Caco-2 (cell line): ENCODE data around the gene THADA. TPM values are rescaled to one million over a fixed set of nuclear protein-coding genes. Genes with fewer than 3 reads are reported as not detected.

Experiments
- BruUV-seq: library from RNA; stranded (reverse); fragments of 400-500 nt; replicated peaks from 2 replicates; lab custom pipeline; 2021; lab: Mats Ljungman, UMichigan
- CTCF ChIA-PET: fragments of 300-600 bp; sonication (Branson Sonifier 250); formaldehyde crosslinking; loops from one replicate; lab custom pipeline; 2022; ENCODE audit warnings: antibody characterized with exemption; lab: Charles Lee
- POLR2A ChIA-PET: fragments of 300-600 bp; sonication (Branson Sonifier 250); formaldehyde crosslinking; loops from one replicate; lab custom pipeline; 2022; ENCODE audit warnings: antibody characterized with exemption; lab: Charles Lee
- DNase-seq, 2 experiments: peaks; one replicate each; pipeline versions ENCODE4 v3.0.0 to v3.0.0-alpha.2; 2020 to 2022
- H3K27me3 ChIP-seq: replicated peaks from 2 replicates; pipeline ENCODE4 v1.6.0; 2011; ENCODE audit warnings: low read length; ENCODE audit not compliant: control insufficient read depth, insufficient read depth
- H3K36me3 ChIP-seq: 2 replicates; pipeline ENCODE4 v1.5.1; 2011; ENCODE audit warnings: low read length; ENCODE audit not compliant: control insufficient read depth, insufficient read depth
- H3K4me1 ChIP-seq: fragments of 250-450 bp; sonication (Bioruptor Pico); 2 replicates; pipeline ENCODE4 v1.5.1; 2020; ENCODE audit warnings: mild to moderate bottlenecking
- H3K4me3 ChIP-seq: 2 replicates; pipeline ENCODE4 v1.5.1; 2011; ENCODE audit warnings: low read depth, mild to moderate bottlenecking, control low read depth, low read length
- H3K9me3 ChIP-seq: fragments of 250-450 bp; sonication (Bioruptor Pico); 2 replicates; pipeline ENCODE4 v1.5.1; 2020; ENCODE audit warnings: mild to moderate bottlenecking, moderate library complexity
- H3K27ac Mint-ChIP-seq: one replicate; pipeline ENCODE4 v1.8.0; 2022; ENCODE audit warnings: mixed read lengths; ENCODE audit not compliant: unreplicated experiment
- H3K27me3 Mint-ChIP-seq: one replicate; pipeline ENCODE4 v1.8.0; 2022; ENCODE audit warnings: mixed read lengths; ENCODE audit not compliant: insufficient read depth, unreplicated experiment
- H3K36me3 Mint-ChIP-seq: one replicate; pipeline ENCODE4 v1.8.0; 2022; ENCODE audit warnings: mild to moderate bottlenecking, mixed read lengths; ENCODE audit not compliant: insufficient read depth, unreplicated experiment
- H3K4me1 Mint-ChIP-seq: one replicate; pipeline ENCODE4 v1.8.0; 2022; ENCODE audit warnings: low read depth, mixed read lengths; ENCODE audit not compliant: unreplicated experiment
- H3K4me3 Mint-ChIP-seq: one replicate; pipeline ENCODE4 v1.8.0; 2022; ENCODE audit warnings: mild to moderate bottlenecking, moderate library complexity, mixed read lengths; ENCODE audit not compliant: unreplicated experiment
- H3K9me3 Mint-ChIP-seq: one replicate; pipeline ENCODE4 v1.8.0; 2022; ENCODE audit warnings: mixed read lengths; ENCODE audit not compliant: unreplicated experiment
- CTCF ChIP-seq, 2 experiments: fragments of 200-600 bp in 1 of 2; IDR thresholded peaks; 1 replicate in 1 of 2; 2 replicates in 1 of 2; pipeline versions ENCODE4 v1.5.1 to v1.8.0; 2011 to 2022; ENCODE audit warnings: antibody characterized with exemption in 1 of 2, control low read depth in 1 of 2, inconsistent platforms in 1 of 2, low read depth in 1 of 2, low read length in 1 of 2, mild to moderate bottlenecking in 1 of 2, moderate library complexity in 1 of 2; ENCODE audit not compliant: insufficient read depth in 1 of 2, severe bottlenecking in 1 of 2, unreplicated experiment in 1 of 2
- intact Hi-C: fragments of 100-400 bp; cut with micrococcal nuclease; formaldehyde crosslinking; loops from one replicate; pipeline ENCODE4 v1.10.0; 2022; ENCODE audit not compliant: unreplicated experiment
- total RNA-seq: library from RNA; stranded (reverse); gene quantifications from 2 replicates; pipeline ENCODE4 v1.2.3, GENCODE V29; 2022

THADA gene
- total RNA-seq, 1 experiment from 2014 or later, result 33.8 TPM

- H3K27me3 Mint-ChIP-seq, result no peaks in the 10 kb centered on the region
- POLR2A ChIA-PET, result no interaction called here
- no peaks in the 10 kb centered on the region for H3K9me3 ChIP-seq
Observed at GRCh38 chr2:43292851-43293743, 302.7 kb downstream of the THADA start.

GRCh38 chr2:43292297-43292696 lies 303.5 kb downstream of the THADA start:
- no peak overlapping the region for H3K4me3 ChIP-seq
- TF ChIP-seq CTCF (IDR thresholded peaks at IDR 0.05; ENCODE audit: insufficient read depth in 1 of 2, low read depth in 1 of 2, low read length in 1 of 2, severe bottlenecking in 1 of 2, unreplicated experiment in 1 of 2), result no peak
- no peak for DNase-seq
- no peaks in the 10 kb centered on the region for H3K9me3 ChIP-seq
- no peaks in the 10 kb centered on the region for H3K27me3 ChIP-seq
- POLR2A ChIA-PET, result no interaction called here
- peaks cover 8% of the 10 kb centered on the region for H3K36me3 ChIP-seq
- no TSS peak for BruUV-seq
- peaks cover 8% of the 10 kb centered on the region for H3K36me3 Mint-ChIP-seq
- no peak overlapping the region for H3K4me3 Mint-ChIP-seq
- H3K9me3 Mint-ChIP-seq, result peaks cover 10% of the 10 kb centered on the region
- no peaks in the 10 kb centered on the region for H3K27me3 Mint-ChIP-seq
- peaks cover 16% of the 10 kb centered on the region for H3K4me1 ChIP-seq
- H3K4me1 Mint-ChIP-seq, result peaks cover 16% of the 10 kb centered on the region
- intact Hi-C loops, result no loop called here
- no peak overlapping the region for H3K27ac Mint-ChIP-seq
- CTCF ChIA-PET, result no interaction called here

More at GRCh38 chr2:43292851-43293743, 302.7 kb downstream of the THADA start:
- H3K4me3 ChIP-seq, result no peak overlapping the region
- TF ChIP-seq CTCF (IDR thresholded peaks at IDR 0.05; ENCODE audit: insufficient read depth in 1 of 2, low read depth in 1 of 2, low read length in 1 of 2, severe bottlenecking in 1 of 2, unreplicated experiment in 1 of 2), result no peak
- H3K27me3 ChIP-seq, result no peaks in the 10 kb centered on the region
- H3K36me3 ChIP-seq, result peaks cover 8% of the 10 kb centered on the region
- H3K4me1 ChIP-seq, result peaks cover 16% of the 10 kb centered on the region
- Mint-ChIP-seq H3K27ac (peak overlapping the region; percentile 49), H3K9me3 (peaks cover 10% of the 10 kb centered on the region), H3K4me3 (no peak overlapping the region), H3K36me3 (peaks cover 8% of the 10 kb centered on the region), H3K4me1 (peaks cover 16% of the 10 kb centered on the region)
- DNase-seq, result no peak
- BruUV-seq, result TSS peak; percentile 41
- CTCF ChIA-PET, result no interaction called here
- intact Hi-C loops, result no loop called here

GRCh38 chr2:43289331-43289730 lies 306.5 kb downstream of the THADA start:
- POLR2A ChIA-PET, result no interaction called here
- Mint-ChIP-seq H3K36me3 (peaks cover 37% of the 10 kb centered on the region), H3K27me3 (no peaks in the 10 kb centered on the region), H3K4me3 (no peak overlapping the region), H3K4me1 (peaks cover 10% of the 10 kb centered on the region), H3K9me3 (peaks cover 28% of the 10 kb centered on the region), H3K27ac (no peak overlapping the region)
- H3K4me3 ChIP-seq, result no peak overlapping the region
- no peak for DNase-seq
- BruUV-seq, result no TSS peak
- no peaks in the 10 kb centered on the region for H3K27me3 ChIP-seq
- H3K36me3 ChIP-seq, result peaks cover 22% of the 10 kb centered on the region
- CTCF ChIA-PET, result no interaction called here
- no peak for TF ChIP-seq CTCF (IDR thresholded peaks at IDR 0.05; ENCODE audit: insufficient read depth in 1 of 2, low read depth in 1 of 2, low read length in 1 of 2, severe bottlenecking in 1 of 2, unreplicated experiment in 1 of 2)
- H3K4me1 ChIP-seq, result peaks cover 14% of the 10 kb centered on the region
- H3K9me3 ChIP-seq, result peaks cover 13% of the 10 kb centered on the region
- intact Hi-C loops, result no loop called here
